AG10803 (cell line): ENCODE results near the gene MATCAP1.

Experiments used
- DNase-seq: peaks from one replicate; pipeline ENCODE4 v3.0.0; 2010; ENCODE audit warnings: low read depth
- H3K4me3 ChIP-seq: 2 replicates; pipeline ENCODE4 v1.5.1; 2011; ENCODE audit warnings: mild to moderate bottlenecking, low read length, control low read depth
- TF ChIP-seq, protein P1 (sequence below): conservative IDR thresholded peaks from 2 replicates; pipeline ENCODE4 v1.5.1; 2011; ENCODE audit warnings: mild to moderate bottlenecking, low read length, control low read depth, inconsistent platforms

MATCAP1 gene

DNA sequence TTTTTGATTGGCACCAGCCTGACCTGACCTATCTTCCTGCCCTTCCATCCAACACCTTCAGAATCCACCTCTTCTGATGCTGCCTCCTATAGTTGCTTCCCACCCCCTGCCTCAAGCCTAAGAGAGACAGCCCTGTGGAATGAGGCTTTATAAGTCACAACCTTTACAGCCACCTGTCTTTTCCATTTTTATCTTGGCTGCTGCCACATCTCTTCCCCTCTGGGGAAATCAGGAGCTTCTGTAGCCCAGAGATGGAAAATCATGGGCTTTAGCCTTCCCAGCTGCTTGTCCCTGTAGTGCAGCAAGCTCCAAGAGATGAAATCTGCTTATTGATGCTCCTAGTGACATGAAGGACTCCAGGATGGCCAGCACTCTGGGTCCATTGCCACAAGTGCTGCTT lies 55.3 kb downstream of the MATCAP1 start:
- DNase-seq: no peak
- no peak overlapping the region for H3K4me3 ChIP-seq
- TF ChIP-seq, protein P1, sequence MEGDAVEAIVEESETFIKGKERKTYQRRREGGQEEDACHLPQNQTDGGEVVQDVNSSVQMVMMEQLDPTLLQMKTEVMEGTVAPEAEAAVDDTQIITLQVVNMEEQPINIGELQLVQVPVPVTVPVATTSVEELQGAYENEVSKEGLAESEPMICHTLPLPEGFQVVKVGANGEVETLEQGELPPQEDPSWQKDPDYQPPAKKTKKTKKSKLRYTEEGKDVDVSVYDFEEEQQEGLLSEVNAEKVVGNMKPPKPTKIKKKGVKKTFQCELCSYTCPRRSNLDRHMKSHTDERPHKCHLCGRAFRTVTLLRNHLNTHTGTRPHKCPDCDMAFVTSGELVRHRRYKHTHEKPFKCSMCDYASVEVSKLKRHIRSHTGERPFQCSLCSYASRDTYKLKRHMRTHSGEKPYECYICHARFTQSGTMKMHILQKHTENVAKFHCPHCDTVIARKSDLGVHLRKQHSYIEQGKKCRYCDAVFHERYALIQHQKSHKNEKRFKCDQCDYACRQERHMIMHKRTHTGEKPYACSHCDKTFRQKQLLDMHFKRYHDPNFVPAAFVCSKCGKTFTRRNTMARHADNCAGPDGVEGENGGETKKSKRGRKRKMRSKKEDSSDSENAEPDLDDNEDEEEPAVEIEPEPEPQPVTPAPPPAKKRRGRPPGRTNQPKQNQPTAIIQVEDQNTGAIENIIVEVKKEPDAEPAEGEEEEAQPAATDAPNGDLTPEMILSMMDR: no peak
